Middle frontal gyrus (tissue), 1 donor: ENCODE data around the gene RBL1.

Experiments
- DNase-seq: peaks from one replicate; pipeline ENCODE4 v3.0.0-alpha.2; 2015; ENCODE audit warnings: low spot score; ENCODE audit errors: extremely low spot score

RBL1 gene

DNA sequence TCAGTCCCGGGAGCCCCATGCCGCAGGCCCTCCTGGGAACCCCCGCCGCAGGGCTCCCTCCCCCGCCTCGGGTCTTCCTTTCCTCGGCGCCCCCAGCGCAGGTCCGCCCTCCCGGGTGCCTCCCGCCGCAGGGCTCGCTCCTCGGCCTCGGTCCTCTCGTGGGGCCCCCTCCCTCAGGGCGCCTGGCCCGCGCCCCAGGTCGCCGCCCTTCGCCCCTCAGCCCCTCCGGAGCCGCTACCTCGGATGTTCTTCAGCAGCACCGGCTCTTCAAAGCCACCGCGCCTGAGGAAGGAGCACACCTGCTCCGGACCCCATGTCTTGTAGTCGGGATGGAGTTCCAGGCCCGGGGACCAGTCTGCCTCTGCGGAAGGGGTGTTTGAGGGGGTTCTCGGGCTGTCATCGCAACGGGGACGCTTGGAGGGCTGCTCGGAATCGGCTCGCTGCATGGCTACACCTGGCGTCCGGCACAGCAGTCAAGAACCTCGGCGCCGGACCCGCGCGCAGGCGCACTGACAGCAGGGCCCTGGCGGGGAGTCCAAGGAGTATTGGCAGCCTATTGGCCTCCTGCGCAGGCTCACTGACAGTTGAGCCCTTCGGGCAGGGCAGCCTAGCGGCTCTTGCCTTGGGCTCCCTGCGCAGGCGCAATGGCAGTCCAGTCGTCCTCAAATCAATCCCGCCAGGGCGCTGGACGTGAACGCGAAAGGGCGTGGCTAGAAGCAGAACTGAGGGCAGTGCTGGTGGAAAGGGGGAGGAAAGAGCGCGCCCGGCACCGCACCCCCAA is 144.4 kb downstream of the RBL1 start, which contains the start of gene SAMHD1:
Gene SAMHD1, minus strand, starts transcription at position 511 of the 781 bp plus-strand sequence. Its CDS starts 65 bp downstream, at position 446.
- DNase-seq: peak; percentile 93

DNA sequence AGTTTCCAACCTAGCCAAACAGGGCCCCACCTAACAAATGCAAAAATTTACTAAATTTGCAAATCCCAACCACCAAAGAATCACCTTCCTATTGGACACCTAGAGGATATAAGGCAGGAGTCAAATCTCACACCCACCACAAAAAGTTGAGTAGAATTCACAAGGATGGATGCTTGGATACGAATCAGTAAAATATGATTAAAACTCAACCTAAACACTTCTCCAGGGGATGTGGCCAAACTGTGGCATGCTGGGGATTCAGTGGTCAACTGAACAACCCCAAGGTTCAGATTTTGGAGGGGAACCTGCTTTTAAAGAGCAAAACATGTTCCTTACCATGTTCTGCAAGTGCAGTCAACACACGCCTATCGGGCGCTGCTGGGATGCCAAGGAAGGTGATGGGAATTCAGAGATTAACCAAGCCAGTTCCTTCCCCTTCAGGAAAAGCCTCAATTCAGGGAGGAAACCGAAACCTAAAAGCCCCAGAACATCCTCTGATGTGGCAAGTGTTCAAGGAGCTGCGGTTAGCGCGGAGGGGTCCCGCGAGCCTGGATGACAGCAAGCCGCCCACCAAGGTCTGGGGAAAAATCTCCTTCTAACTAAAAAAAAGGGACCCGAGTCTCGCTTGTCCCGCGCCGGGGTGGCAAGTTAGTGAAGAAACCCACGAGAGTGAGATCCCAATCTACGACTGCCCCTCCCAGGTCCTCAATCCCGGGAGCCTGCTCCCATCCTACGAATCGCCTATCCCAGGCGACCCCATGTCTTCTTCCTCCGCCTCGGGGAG is 145.2 kb downstream of the RBL1 start:
- no peak for DNase-seq
